Common myeloid progenitor, CD34-positive (primary cell): ENCODE data around the gene PSMB5.

Experiments used
- CTCF ChIA-PET: fragments of 350-600 bp; sonication (Branson Sonifier 250); formaldehyde crosslinking; loops from one replicate; lab custom pipeline; 2021; ENCODE audit warnings: antibody characterized with exemption; lab: Charles Lee
- POLR2A ChIA-PET: fragments of 350-600 bp; sonication (Branson Sonifier 250); formaldehyde crosslinking; loops from one replicate; lab custom pipeline; 2021; ENCODE audit warnings: antibody characterized with exemption; lab: Charles Lee
- DNase-seq, 3 donors: peaks; one replicate each; pipeline versions ENCODE4 v3.0.0 to v3.0.0-alpha.2; 2013
- H3K27ac ChIP-seq, 2 experiments: 1 replicate in 1 of 2; 2 replicates in 1 of 2; pipeline ENCODE4 v1.7.0; 2013; ENCODE audit warnings: inconsistent platforms in 2 of 2, low read length in 2 of 2, mild to moderate bottlenecking in 2 of 2, low read depth in 1 of 2, moderate library complexity in 1 of 2; ENCODE audit not compliant: severe bottlenecking in 2 of 2, insufficient read depth in 1 of 2, poor library complexity in 1 of 2
- H3K27me3 ChIP-seq, 5 experiments: replicated peaks in 2 of 5; 1 replicate in 3 of 5; 2 replicates in 2 of 5; pipeline versions ENCODE4 v1.6.1 to v1.7.0; 2013; ENCODE audit warnings: low read length in 4 of 5, mild to moderate bottlenecking in 2 of 5, moderate library complexity in 2 of 5, inconsistent platforms in 1 of 5; ENCODE audit not compliant: insufficient read depth in 5 of 5, control insufficient read depth in 4 of 5
- H3K36me3 ChIP-seq, 4 experiments: 1 replicate in 2 of 4; 2 replicates in 2 of 4; pipeline versions ENCODE4 v1.6.1 to v1.7.0; 2013; ENCODE audit warnings: low read length in 3 of 4, control low read depth in 1 of 4, mild to moderate bottlenecking in 1 of 4; ENCODE audit not compliant: control insufficient read depth in 4 of 4, insufficient read depth in 4 of 4
- H3K4me1 ChIP-seq, 4 experiments: 1 replicate in 3 of 4; 2 replicates in 1 of 4; pipeline versions ENCODE4 v1.6.1 to v1.7.1; 2013; ENCODE audit warnings: low read length in 3 of 4, mild to moderate bottlenecking in 3 of 4, control low read depth in 1 of 4, inconsistent platforms in 1 of 4, moderate library complexity in 1 of 4; ENCODE audit not compliant: control insufficient read depth in 4 of 4, insufficient read depth in 4 of 4; ENCODE audit errors: control extremely low read depth in 1 of 4
- H3K4me3 ChIP-seq, 7 experiments: 1 replicate in 4 of 7; 2 replicates in 3 of 7; pipeline versions ENCODE4 v1.5.1 to v1.7.0; 2013; ENCODE audit warnings: mild to moderate bottlenecking in 7 of 7, low read length in 6 of 7, moderate library complexity in 6 of 7, inconsistent platforms in 2 of 7, low read depth in 2 of 7, control low read depth in 1 of 7; ENCODE audit not compliant: insufficient read depth in 4 of 7, control insufficient read depth in 1 of 7; ENCODE audit errors: extremely low read depth in 1 of 7
- H3K9me3 ChIP-seq, 5 experiments: 1 replicate in 4 of 5; 2 replicates in 1 of 5; pipeline versions ENCODE4 v1.6.1 to v1.7.1; 2013; ENCODE audit warnings: low read length in 4 of 5, mild to moderate bottlenecking in 2 of 5, inconsistent platforms in 1 of 5, low read depth in 1 of 5, moderate library complexity in 1 of 5; ENCODE audit not compliant: control insufficient read depth in 4 of 5, insufficient read depth in 2 of 5; ENCODE audit errors: control extremely low read depth in 1 of 5
- WGBS: methylation state at CpG from one replicate; pipeline ENCODE4 v1.1.5; 2013; ENCODE audit not compliant: insufficient coverage; 5-methylcytosine and 5-hydroxymethylcytosine counted together

PSMB5 gene

DNA sequence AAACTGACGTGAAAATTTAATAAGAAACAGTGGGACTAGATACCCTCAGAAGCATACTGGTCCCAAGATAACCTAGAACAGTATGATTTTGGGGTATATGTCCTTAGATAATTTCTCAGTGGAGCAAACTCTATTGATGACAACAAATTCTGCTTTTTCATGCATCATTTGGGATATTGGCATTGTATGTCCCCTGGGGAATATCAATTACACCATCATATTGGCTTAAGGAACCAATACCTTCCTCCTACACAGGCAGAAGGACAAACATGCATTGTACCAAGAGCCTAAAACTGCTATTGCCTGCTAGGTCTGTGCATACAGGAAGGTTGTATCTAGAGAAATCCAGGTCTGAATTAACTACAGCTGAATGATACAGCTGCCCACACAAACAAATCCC lies 40.2 kb upstream of the PSMB5 start:
- H3K4me1 ChIP-seq: peaks cover 0 to 23% (median 20%) of the 10 kb centered on the region in 4 experiments
- H3K27ac ChIP-seq: no peak overlapping the region
- H3K4me3 ChIP-seq: no peak overlapping the region
- 88% methylated on average over 1 of the region's 1 CpG for WGBS
- no peaks in the 10 kb centered on the region for H3K9me3 ChIP-seq
- H3K27me3 ChIP-seq: no peaks in the 10 kb centered on the region
- ChIA-PET POLR2A (no interaction called here), CTCF (interaction anchor here (1.0 to 17.5 kb wide), 6 partner anchors 11 to 111 kb away, joined by 3 to 200 read pairs (median 14); partner anchors contain the start of gene ACIN1)
- H3K36me3 ChIP-seq: peaks cover 27 to 72% (median 56%) of the 10 kb centered on the region in 4 experiments
- no peak for DNase-seq

DNA sequence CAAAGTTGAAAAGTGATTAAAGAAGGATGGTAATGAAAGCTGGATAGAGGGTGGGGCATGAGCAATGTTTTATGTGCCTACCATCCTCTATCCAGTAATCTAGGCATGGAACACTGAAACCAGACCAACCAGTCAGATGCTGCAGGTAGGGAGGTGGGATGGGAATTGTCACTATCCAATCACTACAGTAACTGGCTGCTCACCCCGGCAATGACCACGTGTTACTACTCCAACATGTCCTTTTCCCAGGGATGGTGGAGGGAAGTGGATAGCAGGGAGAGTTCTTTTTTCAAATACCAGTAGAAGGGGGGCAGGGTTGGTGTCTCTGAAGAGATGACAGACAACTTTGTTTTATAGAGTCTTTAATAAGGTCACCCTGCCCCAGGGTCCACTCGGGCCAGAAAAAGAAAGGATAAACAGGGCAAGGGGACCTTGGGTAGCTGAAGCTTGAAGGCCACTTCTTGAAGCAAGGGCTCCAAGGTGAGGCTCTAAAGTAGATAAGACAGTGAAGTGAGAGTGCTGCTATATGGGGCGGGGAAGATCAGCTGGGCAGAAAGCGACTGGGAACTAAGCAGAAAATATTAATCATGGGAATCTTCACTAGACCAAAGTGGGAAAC lies 37.3 kb upstream of the PSMB5 start:
- DNase-seq: no peak
- CTCF ChIA-PET: interaction anchor here (0.7 to 17.5 kb wide), 12 partner anchors 11 to 116 kb away, joined by 3 to 200 read pairs (median 14); partner anchors contain the start of genes ACIN1, C14orf119, CDH24 and CIROP
- Histone ChIP-seq H3K4me1 (peaks cover 0 to 33% (median 28%) of the 10 kb centered on the region in 4 experiments), H3K27me3 (no peaks in the 10 kb centered on the region), H3K9me3 (no peaks in the 10 kb centered on the region), H3K4me3 (peak overlapping the region in 5 of 7 experiments; percentile 88 to 97 (median 92)), H3K27ac (peak overlapping the region; percentile 73 to 92), H3K36me3 (peaks cover 20 to 63% (median 45%) of the 10 kb centered on the region in 4 experiments)
- POLR2A ChIA-PET: interaction anchor here (0.6 to 1.7 kb wide), 4 partner anchors 17 to 65 kb away, joined by 3 read pairs; partner anchors contain the start of genes ACIN1 and C14orf119
- 82% methylated on average over 3 of the region's 5 CpGs for whole genome bisulfite sequencing

DNA sequence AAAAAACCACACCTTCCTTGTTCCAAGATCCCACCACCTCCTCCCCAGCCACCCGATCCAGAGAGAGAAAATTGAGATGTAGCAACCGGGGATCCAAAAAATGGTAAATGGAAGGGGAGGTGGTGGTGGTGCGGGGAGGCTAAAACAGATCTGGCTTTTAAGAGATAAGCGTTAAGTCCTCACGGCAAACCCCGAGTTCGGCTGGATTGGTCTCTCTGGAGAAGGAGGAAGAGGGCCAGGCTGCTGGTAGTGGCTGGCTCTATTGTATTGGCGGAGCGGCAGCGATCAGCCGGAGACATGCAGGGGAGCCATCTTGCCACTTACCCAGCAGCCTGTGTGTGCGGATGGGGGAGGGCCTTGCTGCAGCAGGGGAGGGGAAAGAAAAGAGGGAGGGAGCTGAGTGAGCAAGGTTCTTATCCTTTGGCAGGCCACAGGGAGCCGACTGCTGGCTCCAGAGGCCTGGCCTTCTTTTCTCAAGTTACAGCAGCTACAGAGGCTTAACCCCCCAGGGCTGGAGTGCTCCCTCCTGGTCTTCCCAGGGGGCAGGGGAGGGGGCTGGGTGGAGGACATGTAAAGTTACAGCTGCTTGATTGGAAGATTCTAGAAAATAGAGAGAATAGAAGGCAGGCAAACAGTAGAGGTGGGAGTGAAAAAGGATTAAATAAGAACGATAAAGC lies 36.7 kb upstream of the PSMB5 start:
- Histone ChIP-seq H3K27me3 (no peaks in the 10 kb centered on the region), H3K4me1 (peaks cover 0 to 33% (median 28%) of the 10 kb centered on the region in 4 experiments), H3K4me3 (peak overlapping the region; percentile 59 to 97 (median 92)), H3K36me3 (peaks cover 18 to 63% (median 45%) of the 10 kb centered on the region in 4 experiments), H3K27ac (peak overlapping the region; percentile 73 to 92), H3K9me3 (no peaks in the 10 kb centered on the region)
- POLR2A ChIA-PET: interaction anchor here (0.6 to 1.7 kb wide), 4 partner anchors 18 to 64 kb away, joined by 3 read pairs; partner anchors contain the start of genes ACIN1 and C14orf119
- WGBS: 0% methylated on average over 10 of the region's 14 CpGs
- CTCF ChIA-PET: interaction anchor here (1.0 to 17.5 kb wide), 16 partner anchors 10 to 111 kb away, joined by 3 to 200 read pairs (median 9); partner anchors contain the start of genes ACIN1, C14orf119, CDH24 and CIROP
- peak; percentile 88 to 94 (median 90) for DNase-seq

DNA sequence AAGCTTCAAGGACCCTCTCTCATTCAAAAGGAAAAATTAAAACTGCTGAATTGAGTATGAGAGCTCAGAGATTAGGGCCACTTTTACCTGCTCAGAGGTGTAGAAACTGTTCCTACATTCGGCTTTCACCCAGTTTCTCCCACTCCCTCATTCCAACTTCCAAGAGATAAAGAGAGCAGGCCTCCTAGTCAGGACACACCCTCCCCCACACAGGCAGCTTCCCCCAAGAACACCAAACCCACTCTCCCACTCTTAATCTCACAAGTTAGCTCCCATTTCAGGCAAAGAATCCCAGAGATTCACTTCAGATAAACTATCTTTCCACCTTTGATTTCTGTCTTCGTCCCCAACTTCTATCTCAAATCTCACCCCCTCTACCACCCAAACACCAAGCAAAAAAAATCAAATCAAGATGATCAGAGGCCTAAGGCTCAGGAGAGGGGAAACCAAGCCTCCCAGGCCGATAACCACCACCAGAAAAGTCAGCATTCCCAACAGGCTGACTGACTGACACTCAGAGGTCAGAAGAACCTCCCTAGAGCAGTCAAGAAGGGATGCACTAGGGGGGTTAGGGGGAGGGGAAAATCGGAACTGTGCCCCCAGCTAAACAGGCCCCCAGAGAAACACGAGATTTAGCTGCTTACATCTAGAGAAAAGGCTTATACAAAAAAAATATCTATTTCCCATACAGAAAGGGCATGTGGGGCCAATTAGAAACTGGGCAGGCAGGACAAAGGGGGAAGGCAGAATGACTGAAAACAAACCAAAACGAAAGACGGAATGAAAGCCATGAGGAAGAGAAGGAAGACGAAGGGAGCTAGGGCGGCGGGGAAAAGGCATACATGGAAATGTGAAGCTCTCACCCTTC lies 35.8 kb upstream of the PSMB5 start:
- peaks cover 0 to 33% (median 28%) of the 10 kb centered on the region in 4 experiments for H3K4me1 ChIP-seq
- CTCF ChIA-PET: interaction anchor here (1.0 to 17.5 kb wide), 16 partner anchors 9 to 112 kb away, joined by 3 to 200 read pairs (median 8); partner anchors contain the start of genes ACIN1, C14orf119 and CDH24
- no peaks in the 10 kb centered on the region for H3K9me3 ChIP-seq
- DNase-seq: no peak
- POLR2A ChIA-PET: interaction anchor here (1.0 to 1.7 kb wide), 2 partner anchors 19 to 24 kb away, joined by 3 read pairs; partner anchors contain the start of genes ACIN1 and C14orf119
- WGBS: 17% methylated on average over 6 of the region's 10 CpGs
- H3K27ac ChIP-seq: peak overlapping the region; percentile 73 to 92
- peaks cover 21 to 64% (median 41%) of the 10 kb centered on the region in 4 experiments for H3K36me3 ChIP-seq
- H3K4me3 ChIP-seq: peak overlapping the region in 6 of 7 experiments; percentile 88 to 97 (median 92)
- H3K27me3 ChIP-seq: no peaks in the 10 kb centered on the region

DNA sequence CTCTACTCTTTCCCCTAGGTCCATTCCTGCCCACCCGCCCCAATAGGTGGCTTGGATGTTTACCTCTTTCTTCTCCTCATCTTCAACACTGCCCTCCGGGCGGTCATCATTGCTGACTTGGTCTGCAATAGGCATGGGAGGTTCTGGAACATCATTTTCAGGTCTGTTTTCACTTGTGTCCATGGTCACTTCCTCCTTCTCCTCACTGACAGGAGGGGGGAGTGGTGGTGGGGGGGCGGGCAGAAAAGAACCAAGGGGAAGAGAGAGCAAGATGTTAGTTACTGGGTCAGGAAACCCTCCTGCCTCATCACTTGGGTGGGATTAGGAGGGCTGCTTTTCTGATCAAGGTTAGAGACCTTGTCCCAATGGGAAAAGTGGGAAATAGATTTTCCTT lies 34.7 kb upstream of the PSMB5 start:
- H3K36me3 ChIP-seq: peaks cover 19 to 63% (median 43%) of the 10 kb centered on the region in 4 experiments
- POLR2A ChIA-PET: interaction anchor here (1.0 kb wide), 2 partner anchors 26 to 40 kb away, joined by 3 read pairs; partner anchors contain the start of genes ACIN1 and C14orf119
- H3K27ac ChIP-seq: no peak overlapping the region
- DNase-seq: no peak
- no CpG with 5 or more reads among the region's 4 CpGs for WGBS
- no peaks in the 10 kb centered on the region for H3K9me3 ChIP-seq
- CTCF ChIA-PET: interaction anchor here (0.8 to 33.6 kb wide), 33 partner anchors 8 to 149 kb away, joined by 3 to 933 read pairs (median 6); partner anchors contain the start of genes ACIN1, AJUBA, C14orf119 and CDH24
- H3K4me1 ChIP-seq: peaks cover 0 to 33% (median 28%) of the 10 kb centered on the region in 4 experiments
- H3K27me3 ChIP-seq: no peaks in the 10 kb centered on the region
- no peak overlapping the region for H3K4me3 ChIP-seq
